ENCODE measurements around the gene TBX2.
A peak's percentile ranks its signal among the peaks of the same experiment; 100 is the strongest.

TBX2 gene

DNA sequence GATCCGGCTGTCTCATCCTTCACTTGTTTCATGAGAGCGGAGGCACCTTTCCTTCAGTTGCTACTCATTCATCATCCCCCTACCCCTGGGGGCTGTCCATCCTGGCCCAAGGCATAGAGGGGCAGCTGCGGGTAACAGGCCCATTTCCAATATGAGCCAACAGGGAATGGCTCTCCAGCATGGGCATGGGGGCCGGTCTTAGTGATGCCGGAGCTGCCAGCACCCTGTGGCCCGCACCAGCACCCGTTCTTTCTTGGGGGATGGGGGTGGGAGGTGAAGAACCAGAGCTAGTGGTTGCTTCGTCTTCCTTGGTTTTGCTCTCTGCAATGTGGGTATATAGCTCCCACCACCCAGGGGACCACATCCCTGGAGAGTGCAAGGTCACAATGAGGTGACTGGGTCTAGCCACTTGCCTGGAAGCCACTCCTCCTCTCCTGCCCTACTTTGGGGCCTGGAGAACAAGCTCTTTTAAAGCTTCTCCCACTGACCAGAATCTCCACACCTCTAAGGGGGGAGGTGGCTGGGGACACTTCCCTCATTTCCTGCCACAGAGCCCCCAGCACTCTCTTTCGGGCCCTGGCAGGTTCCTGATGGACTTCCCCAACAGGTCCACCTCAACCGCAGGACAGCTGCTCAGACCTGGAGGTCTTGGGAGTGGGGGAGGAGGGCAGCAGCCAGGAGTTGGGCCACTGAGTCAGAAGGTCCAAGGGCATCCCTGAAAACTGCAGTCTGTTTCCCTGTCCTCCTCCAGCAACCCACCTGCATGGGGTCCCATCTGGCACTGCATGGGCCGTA lies 11.9 kb upstream of the TBX2 start:
- DNase-seq (ENCODE audit: low spot score), result no peak

DNA sequence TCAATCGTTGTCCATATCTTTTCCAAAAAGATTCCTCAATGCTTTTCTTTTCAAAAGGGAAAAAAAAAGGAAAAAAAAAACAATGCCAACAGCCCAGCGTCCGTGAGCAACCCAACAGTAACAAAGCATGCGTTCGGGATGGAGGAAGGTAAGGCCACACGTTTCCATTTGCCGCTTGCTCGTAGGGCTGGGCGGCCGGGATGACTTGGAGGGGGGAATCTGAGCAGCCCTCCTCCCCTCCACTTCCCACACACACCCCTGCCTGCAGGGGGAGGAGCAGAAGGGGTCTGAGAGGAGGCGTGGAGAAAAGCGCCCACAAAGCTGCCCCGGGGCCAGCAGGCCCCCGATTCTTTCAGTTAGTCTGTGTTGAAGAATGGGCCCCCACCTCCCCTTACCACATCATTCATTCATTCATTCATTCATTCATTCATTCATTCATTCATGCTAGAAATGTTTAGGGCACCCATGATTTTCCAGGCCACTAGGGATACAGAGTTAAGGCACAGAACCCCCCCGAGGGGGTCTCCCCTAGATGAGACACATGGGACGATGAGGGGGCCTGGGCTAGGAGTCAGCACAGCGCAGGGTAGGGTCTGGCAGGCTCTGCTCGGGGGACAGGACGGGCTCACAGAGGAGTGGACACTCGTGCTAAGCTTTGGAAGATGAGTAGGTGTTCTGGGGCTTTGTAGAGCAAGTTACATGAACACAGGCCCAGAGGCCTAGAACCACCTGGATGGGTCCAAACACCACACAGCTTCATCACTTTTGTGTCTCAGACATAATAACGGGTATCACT lies 10.9 kb upstream of the TBX2 start:
- DNase-seq (ENCODE audit: low spot score), result no peak

DNA sequence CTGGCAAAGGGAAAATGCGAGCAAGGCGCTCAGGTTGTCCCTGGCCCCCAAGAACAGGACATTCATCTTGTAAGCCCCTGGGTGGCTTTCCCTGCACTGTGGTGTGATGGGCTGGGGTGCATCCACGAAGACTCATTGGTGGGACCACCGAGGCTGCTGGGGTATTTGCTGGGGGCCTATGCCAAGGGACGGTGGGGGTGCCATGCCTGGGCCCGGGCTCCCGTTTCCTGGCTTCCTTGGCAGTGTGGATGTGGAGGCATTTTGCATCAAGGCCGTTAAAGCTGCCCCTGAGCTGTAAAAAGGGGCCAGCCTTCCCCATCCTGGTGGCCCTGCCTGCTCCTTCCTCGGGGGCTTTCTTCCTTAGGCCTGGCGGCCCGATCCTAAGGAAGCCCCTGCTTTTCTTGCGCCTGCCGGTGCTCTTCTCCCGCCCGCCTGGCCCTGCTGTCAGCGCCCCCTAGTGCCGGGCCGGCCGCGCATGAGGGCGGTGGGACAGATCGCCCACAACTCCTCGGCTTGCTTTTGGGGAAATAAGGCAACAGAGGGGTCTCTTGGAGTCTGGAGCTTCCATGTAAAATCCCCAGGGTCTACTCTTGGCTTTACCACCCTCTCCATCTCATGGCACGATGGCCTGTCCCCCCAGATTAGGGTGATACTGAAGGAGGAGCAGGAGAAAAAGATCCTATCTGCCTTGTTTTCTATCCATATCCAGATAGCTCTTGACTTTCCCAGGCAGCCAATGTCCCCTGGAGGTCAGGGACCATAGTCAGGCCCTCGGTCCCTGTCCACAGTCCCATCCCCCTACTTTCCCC lies 9.8 kb upstream of the TBX2 start:
- peak; percentile 63 for DNase-seq (ENCODE audit: low spot score)

DNA sequence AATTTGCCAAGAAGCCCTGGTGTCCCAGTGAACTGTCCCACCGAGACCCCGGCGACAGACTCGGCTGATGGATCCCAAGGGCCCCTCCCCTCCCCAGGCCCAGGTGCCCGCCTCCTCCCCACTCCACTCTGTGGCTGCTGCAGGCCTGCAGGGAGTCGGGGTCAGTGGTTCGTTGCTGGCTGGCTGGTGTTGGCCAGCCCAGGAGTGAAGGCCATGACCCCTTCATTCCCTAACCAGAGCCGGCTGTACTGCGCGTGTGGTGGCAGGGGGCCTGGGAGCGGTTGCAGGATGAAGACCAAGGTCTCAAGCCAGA lies 9.2 kb upstream of the TBX2 start:
- no peak for DNase-seq (ENCODE audit: low spot score)

DNA sequence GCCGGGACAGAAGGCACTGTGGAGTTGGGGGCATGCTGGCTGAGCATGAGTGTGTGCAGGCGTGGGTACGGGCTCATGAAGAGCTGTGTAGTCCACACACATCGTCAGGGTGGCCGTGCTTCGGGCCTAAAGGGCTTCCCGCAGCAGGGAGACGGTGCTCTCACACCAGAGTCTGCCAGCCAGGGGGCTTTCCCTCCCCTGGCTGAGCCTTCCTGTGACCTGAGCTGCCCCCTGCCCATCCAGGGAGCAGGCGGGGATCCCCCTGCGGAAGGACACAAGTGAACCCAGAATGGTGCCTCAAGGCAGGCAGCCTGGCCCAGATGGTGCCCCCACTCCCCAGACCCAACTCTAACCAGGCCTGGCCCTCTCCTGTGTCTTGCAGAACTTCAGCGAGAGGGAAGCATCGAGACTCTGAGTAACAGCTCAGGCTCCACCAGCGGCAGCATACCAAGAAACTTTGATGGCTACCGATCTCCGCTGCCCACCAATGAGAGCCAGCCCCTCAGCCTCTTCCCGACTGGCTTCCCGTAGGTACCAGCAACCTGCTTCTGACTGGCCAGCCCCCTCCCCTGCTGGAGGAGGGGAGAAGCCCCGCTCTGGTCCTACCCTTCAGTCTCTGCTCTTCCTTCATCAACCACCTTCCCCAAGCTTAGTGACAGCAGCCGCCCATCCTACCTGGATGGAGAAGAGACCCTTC lies 7.9 kb upstream of the TBX2 start:
- no peak for DNase-seq (ENCODE audit: low spot score)

DNA sequence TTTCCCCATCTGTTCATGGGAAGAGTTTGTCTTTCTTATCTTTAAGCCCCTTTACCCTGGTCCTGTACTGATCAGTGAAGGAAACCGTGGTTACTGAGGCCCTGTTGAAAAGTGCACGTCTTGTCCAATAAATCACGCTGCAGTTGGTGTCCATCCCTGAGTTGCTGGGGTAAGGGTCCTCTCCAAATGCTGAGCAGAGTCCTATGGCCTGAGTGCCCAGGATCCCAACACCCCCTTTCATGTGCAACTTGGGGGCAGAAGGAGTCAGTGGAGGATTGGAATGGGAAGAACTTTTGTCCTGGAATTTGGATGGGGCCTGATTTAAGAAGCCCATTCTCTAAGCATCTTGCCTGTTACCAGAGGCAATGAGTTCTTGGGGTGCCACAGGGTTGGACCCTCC lies 7.0 kb upstream of the TBX2 start:
- DNase-seq (ENCODE audit: low spot score), result no peak

DNA sequence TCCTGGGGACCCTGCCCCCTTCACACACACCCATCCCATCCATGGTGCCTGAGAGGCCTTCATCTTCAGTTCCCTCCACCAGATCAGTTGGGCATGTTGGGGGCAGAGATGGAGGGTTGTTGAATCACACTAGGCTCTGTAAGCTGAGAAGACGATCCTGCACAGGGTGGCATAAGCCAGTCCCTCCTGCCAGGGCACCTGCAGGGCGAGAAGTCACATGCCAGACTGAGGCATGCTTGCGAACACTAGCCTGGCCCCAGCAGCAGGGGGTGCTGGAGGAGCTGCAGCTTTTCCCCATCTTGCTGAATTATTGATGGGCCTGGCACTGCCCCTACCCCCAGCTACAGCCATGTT lies 6.1 kb upstream of the TBX2 start:
- peak; percentile 42 for DNase-seq (ENCODE audit: low spot score)

DNA sequence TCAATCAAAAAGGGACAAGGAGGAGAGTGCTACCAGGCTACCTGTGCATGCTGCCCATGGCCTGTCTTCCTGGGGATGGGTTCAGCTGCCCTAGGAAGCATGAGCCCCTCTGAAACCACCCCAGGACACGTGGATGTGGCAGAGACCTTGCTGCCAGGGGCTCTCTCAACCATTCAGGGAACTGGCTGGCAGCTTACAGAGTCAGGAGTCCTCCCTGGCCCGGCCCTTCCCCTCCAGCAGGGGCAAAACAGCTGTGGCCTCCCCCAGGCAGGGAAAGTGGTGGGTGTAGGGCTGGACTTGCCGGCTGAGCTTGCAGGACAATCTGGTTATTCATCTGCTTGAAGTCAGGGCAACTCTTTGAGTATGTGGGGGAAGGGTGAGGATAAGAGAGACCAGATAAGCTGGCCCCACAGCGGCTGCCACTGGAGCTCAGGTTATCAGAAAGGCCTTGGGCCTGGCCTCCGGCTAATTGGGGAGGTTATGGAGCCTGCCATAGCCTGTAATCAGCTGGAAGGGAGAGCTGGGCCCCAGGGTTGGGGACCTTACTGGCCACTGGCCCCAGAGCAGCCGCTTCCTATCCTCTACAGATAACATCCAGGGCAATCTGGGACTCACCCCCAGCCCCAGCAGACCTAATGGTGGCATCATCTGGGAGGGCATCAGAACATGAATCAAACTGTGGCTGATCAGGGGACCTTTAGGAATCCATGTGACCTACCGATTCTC lies 5.6 kb upstream of the TBX2 start:
- no peak for DNase-seq (ENCODE audit: low spot score)

DNA sequence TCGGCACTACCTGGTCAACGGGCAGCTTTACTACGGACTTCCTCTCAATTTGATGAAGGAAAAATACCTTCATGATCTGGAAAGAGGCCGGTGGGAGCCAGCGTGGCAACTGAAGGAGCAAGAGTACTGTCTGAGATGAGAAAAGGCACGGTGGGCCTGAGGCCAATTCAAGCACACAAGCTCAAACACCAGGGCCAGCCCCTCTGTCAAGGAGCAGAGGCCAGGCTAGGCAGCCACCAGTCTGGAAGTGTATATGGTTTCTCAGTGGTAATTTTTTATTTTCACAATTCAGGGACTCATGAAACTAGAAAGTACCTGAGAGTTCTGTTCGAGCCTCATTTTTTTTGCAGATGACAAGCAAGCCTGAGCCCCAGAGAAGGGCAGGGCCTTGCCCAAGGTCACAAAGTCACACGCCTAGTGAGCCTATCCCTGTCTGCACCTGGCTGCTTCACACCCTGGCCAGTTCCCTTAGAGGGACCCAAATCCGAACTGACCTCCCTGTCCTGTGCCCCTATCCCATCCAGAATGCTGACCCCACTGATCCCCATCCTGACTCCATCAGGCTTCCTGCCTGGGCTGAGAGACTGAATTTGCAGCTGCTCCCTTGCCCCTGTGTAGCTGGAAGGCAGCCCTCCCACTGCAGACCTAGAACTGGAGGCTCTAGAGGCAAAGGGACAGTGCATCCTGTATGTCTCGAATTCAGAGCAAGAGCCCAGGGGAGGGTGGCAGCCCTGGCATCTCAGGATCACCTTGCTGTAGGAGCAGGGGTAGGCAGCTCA lies 4.8 kb upstream of the TBX2 start:
- DNase-seq (ENCODE audit: low spot score), result no peak

DNA sequence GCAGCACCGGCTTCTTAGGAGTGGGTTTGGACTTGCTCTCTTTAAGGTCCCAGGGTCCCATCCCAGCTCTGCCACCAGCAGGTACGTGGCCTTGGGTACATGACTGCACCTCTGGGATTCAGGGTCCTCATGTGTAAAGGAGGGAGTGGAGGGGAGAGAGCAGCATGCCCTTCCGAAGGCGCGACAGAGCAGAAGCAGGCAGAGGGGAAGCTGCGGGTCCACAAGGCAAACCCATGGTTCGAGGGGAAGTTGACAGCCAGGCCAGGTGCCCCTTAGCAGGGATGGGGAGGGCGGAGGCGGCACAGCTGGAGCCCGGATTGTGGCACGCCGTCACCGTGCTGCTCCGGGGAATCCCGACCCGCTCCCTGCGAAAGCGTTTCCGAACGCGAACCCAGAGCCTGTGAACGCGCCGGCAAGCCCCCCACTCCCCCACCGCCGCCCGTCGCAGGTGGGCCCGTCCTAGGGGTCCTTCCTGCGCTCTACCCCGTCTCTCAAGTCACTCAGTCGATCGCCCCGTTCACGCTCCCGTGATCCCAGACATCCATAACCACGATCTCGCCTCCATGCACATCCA lies 4.1 kb upstream of the TBX2 start:
- no peak for DNase-seq (ENCODE audit: low spot score)

DNA sequence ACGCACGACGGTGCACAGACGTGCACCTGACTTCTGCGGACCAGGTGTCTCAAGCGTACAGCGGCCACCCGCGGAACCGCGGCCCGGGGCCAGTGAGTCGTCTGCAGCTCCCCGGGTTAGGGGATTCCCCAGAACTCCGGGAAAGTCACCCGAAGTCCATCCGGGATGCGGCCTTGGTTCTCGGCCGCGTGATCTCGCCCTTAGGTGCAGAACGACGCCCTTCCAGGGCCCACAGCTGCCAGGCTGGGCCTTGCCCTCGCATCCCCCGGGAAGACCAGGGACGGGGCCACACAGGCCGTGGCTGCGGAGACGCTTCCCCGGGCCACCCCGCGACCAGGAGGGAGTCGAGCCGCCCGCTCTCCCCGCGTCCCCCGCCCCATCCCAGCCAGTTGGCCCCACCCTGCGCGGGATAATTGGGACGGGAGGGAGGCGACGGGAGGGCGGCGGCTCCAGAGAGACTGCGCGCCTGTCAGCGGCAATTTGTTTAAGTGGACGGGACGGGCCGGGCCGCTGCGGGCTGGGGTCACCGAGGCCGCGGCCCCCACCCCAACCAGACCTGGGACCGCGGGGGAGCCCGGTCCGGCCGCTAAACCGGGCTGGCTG lies 3.6 kb upstream of the TBX2 start:
- no peak for DNase-seq (ENCODE audit: low spot score)

DNA sequence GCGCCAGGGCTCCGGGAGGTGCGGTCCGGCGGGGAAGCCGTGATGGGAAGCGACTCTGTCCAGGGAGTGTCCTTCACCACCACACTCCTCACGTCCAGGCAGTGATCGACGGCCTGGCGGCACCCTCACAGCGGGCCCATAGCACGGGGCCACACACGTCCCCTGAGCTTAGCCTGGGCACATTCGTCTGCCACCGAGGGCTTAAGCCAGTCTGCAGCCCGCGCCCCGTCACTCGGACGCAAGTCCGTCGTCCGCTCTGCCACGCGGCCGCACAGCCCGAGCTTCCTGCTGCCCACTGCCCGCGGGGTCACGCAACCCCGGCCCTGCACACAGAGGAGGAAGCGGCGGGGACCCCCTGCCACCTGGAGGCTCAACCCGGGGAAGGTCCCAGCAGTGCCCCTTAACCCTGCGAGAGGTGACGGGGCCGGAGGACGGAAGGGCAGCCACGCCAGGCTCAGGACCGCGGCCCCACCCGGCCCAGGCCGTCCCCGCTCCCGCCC lies 3.0 kb upstream of the TBX2 start:
- no peak for DNase-seq (ENCODE audit: low spot score)

DNA sequence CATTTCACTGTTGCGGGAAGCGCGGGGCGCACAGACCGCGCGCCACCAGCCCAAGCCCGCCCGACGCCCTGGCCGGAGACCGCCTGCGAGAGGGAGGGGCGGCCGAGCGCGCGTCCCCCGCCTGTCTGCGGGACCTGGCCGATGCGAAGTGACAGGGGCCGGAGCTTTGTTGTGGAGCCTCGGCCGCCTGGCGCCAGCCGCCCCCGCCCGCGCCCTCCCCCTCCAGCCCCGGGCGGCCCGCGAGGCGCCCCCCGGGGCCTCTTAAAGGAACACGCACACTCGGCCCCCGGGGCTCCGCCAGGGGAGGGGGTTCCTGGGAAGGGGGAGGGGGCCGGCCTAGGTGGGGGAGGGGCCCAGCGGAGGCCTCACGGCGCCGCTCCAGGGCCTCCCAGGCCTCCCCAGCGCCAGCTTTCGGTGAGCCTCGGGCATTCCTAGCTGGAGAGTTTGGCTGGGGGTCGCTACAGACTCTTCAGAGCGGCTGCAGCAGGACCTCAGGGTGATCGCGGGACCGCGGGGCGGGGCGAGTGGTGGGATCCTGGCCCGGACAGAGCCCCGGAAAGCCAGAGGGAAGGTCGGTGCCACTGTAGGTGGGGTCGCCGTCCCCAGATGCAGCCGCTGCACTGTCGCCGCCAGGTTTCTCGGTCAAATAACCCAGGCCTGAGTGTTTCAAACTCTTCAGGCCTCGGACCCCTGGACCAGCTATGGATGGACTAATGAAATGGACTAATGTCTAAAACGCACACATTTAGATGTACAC lies 2.4 kb upstream of the TBX2 start:
- no peak for DNase-seq (ENCODE audit: low spot score)

DNA sequence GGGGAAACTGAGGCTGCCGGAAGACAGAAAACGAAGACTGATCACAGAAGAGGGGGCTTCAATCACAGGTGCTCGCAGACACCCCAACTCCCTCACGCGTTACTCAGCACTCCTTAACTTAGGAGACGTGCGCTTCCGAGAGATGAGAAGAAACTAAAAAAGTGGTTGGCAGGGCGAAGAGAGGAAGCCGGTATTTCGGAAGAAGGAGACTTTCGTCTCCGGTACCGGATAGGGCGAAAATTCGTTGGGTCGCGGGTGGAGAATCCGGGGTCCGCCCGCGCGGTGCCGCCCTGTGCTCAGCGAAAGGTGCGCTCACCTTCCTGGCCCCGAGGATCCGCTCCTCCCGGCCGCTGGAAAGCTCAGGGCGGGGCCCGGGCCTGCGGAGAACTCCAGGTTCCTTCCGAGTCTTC lies 917 bp upstream of the TBX2 start:
- DNase-seq (ENCODE audit: low spot score), result no peak

DNA sequence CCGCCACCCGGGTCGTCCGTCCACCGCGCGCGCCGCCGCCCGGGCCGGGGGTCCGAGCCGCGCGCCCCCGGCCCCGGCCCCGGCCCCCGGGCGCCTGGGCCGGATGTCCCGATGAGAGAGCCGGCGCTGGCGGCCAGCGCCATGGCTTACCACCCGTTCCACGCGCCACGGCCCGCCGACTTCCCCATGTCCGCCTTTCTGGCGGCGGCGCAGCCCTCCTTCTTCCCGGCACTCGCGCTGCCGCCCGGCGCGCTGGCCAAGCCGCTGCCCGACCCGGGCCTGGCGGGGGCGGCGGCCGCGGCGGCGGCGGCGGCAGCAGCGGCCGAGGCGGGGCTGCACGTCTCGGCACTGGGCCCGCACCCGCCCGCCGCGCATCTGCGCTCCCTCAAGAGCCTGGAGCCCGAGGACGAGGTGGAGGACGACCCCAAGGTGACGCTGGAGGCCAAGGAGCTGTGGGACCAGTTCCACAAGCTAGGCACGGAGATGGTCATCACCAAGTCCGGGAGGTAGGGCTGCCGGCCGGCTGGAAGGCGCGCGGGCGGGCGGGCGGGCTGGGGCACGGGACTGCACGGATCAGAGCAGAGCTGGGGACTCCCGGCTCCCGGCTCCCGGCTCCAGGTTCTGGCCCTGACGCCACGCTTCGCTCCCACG lies 548 bp downstream of the TBX2 start:
- no peak for DNase-seq (ENCODE audit: low spot score)

DNA sequence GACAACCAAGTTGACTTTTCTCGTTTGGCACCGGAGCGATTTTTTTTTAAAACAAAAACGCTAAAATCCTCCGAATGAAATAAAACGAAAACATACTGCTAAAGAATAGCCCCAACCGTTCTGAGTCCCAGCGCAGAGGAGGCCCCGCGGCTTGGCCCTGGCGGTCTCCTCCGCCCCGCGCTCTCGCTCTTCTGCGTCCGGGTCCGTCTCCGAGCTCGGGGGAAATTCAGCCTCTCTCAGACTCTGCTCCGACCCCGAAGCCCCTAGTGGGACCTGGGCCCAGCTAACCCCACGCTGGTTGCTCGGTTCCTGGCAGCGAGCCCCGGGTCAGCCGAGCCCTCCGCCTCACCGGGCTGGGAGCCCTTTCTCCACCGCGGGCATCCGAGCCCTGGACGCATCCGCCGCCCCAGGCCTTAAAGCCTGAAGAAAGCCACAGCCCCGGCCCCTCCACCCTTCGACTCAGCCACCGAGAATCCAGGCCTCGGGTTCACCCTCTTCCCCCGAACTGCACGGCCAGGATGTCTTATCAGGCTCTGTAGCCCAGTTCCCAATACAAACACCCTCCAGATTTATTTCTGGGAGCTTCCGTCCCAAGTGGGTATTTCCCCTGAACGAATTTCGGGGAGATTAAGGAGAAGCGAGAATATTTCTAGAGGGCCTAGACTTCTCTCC lies 1.2 kb downstream of the TBX2 start:
- DNase-seq (ENCODE audit: low spot score), result no peak

DNA sequence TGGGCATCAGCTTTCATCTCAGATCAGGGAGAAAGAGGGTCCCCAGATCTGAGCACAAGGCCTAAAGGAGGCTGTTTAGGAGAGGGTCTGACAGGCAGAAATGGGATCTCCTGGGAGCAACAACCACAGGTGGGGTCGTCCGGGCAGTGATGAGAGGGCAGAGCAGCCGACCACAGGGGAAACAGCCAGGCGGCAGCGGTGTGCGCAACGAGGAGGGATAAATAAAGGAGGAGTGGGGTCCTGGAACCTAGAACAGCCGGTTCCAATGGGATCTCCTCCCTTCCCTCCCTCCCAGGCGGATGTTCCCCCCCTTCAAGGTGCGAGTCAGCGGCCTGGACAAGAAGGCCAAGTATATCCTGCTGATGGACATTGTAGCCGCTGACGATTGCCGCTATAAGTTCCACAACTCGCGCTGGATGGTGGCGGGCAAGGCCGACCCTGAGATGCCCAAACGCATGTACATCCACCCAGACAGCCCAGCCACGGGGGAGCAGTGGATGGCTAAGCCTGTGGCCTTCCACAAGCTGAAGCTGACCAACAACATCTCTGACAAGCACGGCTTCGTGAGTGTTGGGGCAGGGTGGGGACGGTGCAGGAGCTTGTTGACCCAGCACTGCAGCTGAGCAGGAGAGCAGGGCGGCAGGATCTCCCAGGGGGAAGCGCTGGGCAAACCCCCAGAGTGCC lies 1.9 kb downstream of the TBX2 start:
- no peak for DNase-seq (ENCODE audit: low spot score)
